B cell (primary cell): ENCODE results near the gene CAMK4. TPM values are rescaled to one million over a fixed set of nuclear protein-coding genes. Genes with fewer than 3 reads are reported as not detected.

Source experiments
- ATAC-seq: fragments of 200-7000 bp; cut with Tn5 transposase; one replicate; pipeline ENCODE4 v1.10.0; 2021; ENCODE audit warnings: low read depth, mild to moderate bottlenecking, moderate number of reproducible peaks, moderate library complexity
- CTCF ChIA-PET: fragments of 350-600 bp; sonication (Branson Sonifier 250); formaldehyde crosslinking; loops from one replicate; lab custom pipeline; 2021; ENCODE audit warnings: antibody characterized with exemption, inconsistent platforms; lab: Charles Lee
- POLR2A ChIA-PET: fragments of 350-600 bp; sonication (Branson Sonifier 250); formaldehyde crosslinking; loops from one replicate; lab custom pipeline; 2021; ENCODE audit warnings: antibody characterized with exemption; lab: Charles Lee
- DNase-seq: peaks from one replicate; pipeline ENCODE4 v3.0.0; 2013
- H2AFZ ChIP-seq: 2 replicates; pipeline ENCODE4 v1.6.1; 2012; ENCODE audit warnings: mild to moderate bottlenecking, low read depth, low read length; ENCODE audit not compliant: insufficient read depth, poor library complexity, severe bottlenecking
- H3K27ac ChIP-seq, 2 donors: 1 replicate in 1 of 2; 2 replicates in 1 of 2; pipeline ENCODE4 v1.5.1; 2012 to 2013; ENCODE audit warnings: low read length in 2 of 2, mild to moderate bottlenecking in 2 of 2, moderate library complexity in 1 of 2
- H3K27me3 ChIP-seq, 4 experiments: fragments of 200-600 bp in 1 of 4; sonication (generic) in 1 of 4; replicated peaks in 1 of 4; 1 replicate in 2 of 4; 2 replicates in 2 of 4; pipeline versions ENCODE4 v1.6.1 to v1.7.0; 2013 to 2016; ENCODE audit warnings: low read length in 3 of 4, mild to moderate bottlenecking in 2 of 4, mixed read lengths in 1 of 4, moderate library complexity in 1 of 4; ENCODE audit not compliant: insufficient read depth in 4 of 4, control insufficient read depth in 3 of 4; ENCODE audit errors: control extremely low read depth in 1 of 4
- H3K36me3 ChIP-seq, 2 experiments: replicated peaks in 1 of 2; 1 replicate in 1 of 2; 2 replicates in 1 of 2; pipeline versions ENCODE4 v1.6.1 to v1.7.1; 2013; ENCODE audit warnings: low read length in 1 of 2; ENCODE audit not compliant: insufficient read depth in 2 of 2, control insufficient read depth in 1 of 2; ENCODE audit errors: control extremely low read depth in 1 of 2, extremely low read depth in 1 of 2
- H3K4me1 ChIP-seq, 2 donors: fragments of 200-600 bp in 1 of 2; sonication (generic) in 1 of 2; 1 replicate in 1 of 2; 2 replicates in 1 of 2; pipeline versions ENCODE4 v1.5.1 to v1.6.1; 2013 to 2017; ENCODE audit warnings: low read length in 2 of 2; ENCODE audit not compliant: control insufficient read depth in 2 of 2, insufficient read depth in 2 of 2
- H3K4me2 ChIP-seq: replicated peaks from 2 replicates; pipeline ENCODE3; 2012; ENCODE audit warnings: mild to moderate bottlenecking, low read depth, low read length; ENCODE audit not compliant: poor library complexity, severe bottlenecking
- H3K4me3 ChIP-seq, 5 experiments: fragments of 200-600 bp in 1 of 5; sonication (generic) in 1 of 5; 1 replicate in 3 of 5; 2 replicates in 2 of 5; pipeline versions ENCODE4 v1.5.1 to v1.7.0; 2011 to 2016; ENCODE audit warnings: low read length in 4 of 5, mild to moderate bottlenecking in 4 of 5, low read depth in 2 of 5, control low read depth in 1 of 5, moderate library complexity in 1 of 5; ENCODE audit not compliant: insufficient read depth in 1 of 5; ENCODE audit errors: control extremely low read depth in 1 of 5, extremely low read depth in 1 of 5
- H3K79me2 ChIP-seq: fragments of 200-600 bp; sonication (generic); one replicate; pipeline ENCODE4 v1.6.0; 2016; ENCODE audit warnings: low read length; ENCODE audit not compliant: control insufficient read depth, insufficient read depth
- H3K9ac ChIP-seq: fragments of 200-600 bp; sonication (generic); 2 replicates; pipeline ENCODE4 v1.6.1; 2017; ENCODE audit warnings: mild to moderate bottlenecking, low read length, moderate library complexity
- H3K9me3 ChIP-seq, 3 donors: one replicate each; pipeline versions ENCODE4 v1.6.1 to v1.7.1; 2013; ENCODE audit warnings: low read length in 2 of 3; ENCODE audit not compliant: control insufficient read depth in 2 of 3, insufficient read depth in 1 of 3; ENCODE audit errors: control extremely low read depth in 1 of 3
- H4K20me1 ChIP-seq: 2 replicates; pipeline ENCODE4 v1.6.0; 2012; ENCODE audit warnings: mild to moderate bottlenecking, low read length; ENCODE audit not compliant: insufficient read depth, control insufficient read depth, poor library complexity, severe bottlenecking
- H3K27ac Mint-ChIP-seq: one replicate; pipeline ENCODE4 v1.8.0; 2021; ENCODE audit warnings: mixed read lengths
- H3K27me3 Mint-ChIP-seq: one replicate; pipeline ENCODE4 v1.8.0; 2021; ENCODE audit warnings: mixed read lengths
- H3K4me1 Mint-ChIP-seq: one replicate; pipeline ENCODE4 v1.8.0; 2021; ENCODE audit warnings: mixed read lengths
- H3K4me3 Mint-ChIP-seq: one replicate; pipeline ENCODE4 v1.8.0; 2021; ENCODE audit warnings: mixed read lengths
- H3K9me3 Mint-ChIP-seq: one replicate; pipeline ENCODE4 v1.8.0; 2022; ENCODE audit warnings: mixed read lengths; ENCODE audit not compliant: insufficient read depth
- CTCF ChIP-seq: fragments of 200-600 bp; IDR thresholded peaks from one replicate; pipeline ENCODE4 v1.8.0; 2022; ENCODE audit warnings: antibody characterized with exemption, mild to moderate bottlenecking
- EZH2 ChIP-seq: IDR thresholded peaks from 2 replicates; pipeline ENCODE4 v1.6.1; 2012; ENCODE audit warnings: borderline replicate concordance, low read depth, mild to moderate bottlenecking, moderate library complexity, low read length; ENCODE audit not compliant: insufficient read depth, poor library complexity, severe bottlenecking
- WGBS: methylation state at CpG from one replicate; pipeline ENCODE4 v1.1.5; 2013; ENCODE audit warnings: missing lambda C conversion rate; ENCODE audit not compliant: insufficient coverage; 5-methylcytosine and 5-hydroxymethylcytosine counted together
- intact Hi-C: fragments of 100-400 bp; cut with micrococcal nuclease; formaldehyde crosslinking; loops from one replicate; pipeline ENCODE4 v1.10.0; 2022
- polyA plus RNA-seq: library from polyadenylated mRNA; depleted of rRNA; stranded (reverse); fragments of >200 nt; gene quantifications from 2 replicates; pipeline ENCODE4 v1.2.3, GENCODE V29; 2012
- total RNA-seq, 2 donors: library from RNA; stranded (reverse); fragments of 120-200 nt in 1 of 2; gene quantifications; 1 replicate in 1 of 2; 2 replicates in 1 of 2; pipeline versions ENCODE4 v1.2.3 to v1.2.4, GENCODE V29; 2013 to 2022

CAMK4 gene
- total and polyA plus RNA-seq, 2 donors (not counting 1 experiment from before 2014, with no cell fraction given): 0.78 to 4.8 TPM

GRCh38 chr5:111398013-111398412, 173.8 kb downstream of the CAMK4 start:
- intact Hi-C loops: no loop called here
- Mint-ChIP-seq H3K27ac (no peak overlapping the region), H3K27me3 (no peaks in the 10 kb centered on the region), H3K4me3 (no peak overlapping the region), H3K9me3 (no peaks in the 10 kb centered on the region), H3K4me1 (no peaks in the 10 kb centered on the region)
- Histone ChIP-seq H3K4me1 (no peaks in the 10 kb centered on the region), H3K79me2 (no peaks in the 10 kb centered on the region), H3K9ac (no peak overlapping the region), H3K27ac (no peak overlapping the region), H2AFZ (no peak overlapping the region), H3K4me3 (no peak overlapping the region), H3K9me3 (no peaks in the 10 kb centered on the region), H3K36me3 (no peaks in the 10 kb centered on the region), H3K27me3 (no peaks in the 10 kb centered on the region), H3K4me2 (no peak overlapping the region), H4K20me1 (no peaks in the 10 kb centered on the region)
- ChIA-PET CTCF (no interaction called here), POLR2A (no interaction called here)
- 88% methylated on average over 1 of the region's 2 CpGs for WGBS
- TF ChIP-seq CTCF (no peak), EZH2 (no peak)
- ATAC-seq (no peak), DNase-seq (no peak)

DNA sequence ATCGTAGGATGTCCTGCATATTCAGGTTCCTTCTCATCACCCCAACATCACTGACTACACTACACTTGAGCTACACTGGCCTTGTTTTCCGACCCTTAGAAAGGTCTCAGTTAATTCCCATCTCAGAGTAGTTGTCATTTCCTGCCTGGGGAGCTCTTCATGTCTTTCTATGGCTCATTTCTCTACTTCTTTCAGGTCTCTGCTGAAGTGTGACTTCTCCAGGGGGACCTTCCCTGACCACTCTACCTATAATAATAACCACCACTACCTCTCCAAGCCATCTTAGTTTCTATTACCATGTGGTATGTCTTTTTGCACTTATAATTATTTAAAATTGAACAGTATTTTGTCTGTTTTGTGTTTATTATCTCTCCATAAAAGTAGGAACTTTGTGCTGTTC, 174.9 kb downstream of the CAMK4 start:
- no peak overlapping the region for H3K4me2 ChIP-seq
- Mint-ChIP-seq H3K4me1 (no peaks in the 10 kb centered on the region), H3K27ac (no peak overlapping the region), H3K27me3 (no peaks in the 10 kb centered on the region), H3K4me3 (no peak overlapping the region), H3K9me3 (no peaks in the 10 kb centered on the region)
- no peaks in the 10 kb centered on the region for H3K27me3 ChIP-seq
- ChIA-PET CTCF (no interaction called here), POLR2A (no interaction called here)
- ATAC-seq (no peak), DNase-seq (no peak)
- no peak overlapping the region for H3K27ac ChIP-seq
- no peak for TF ChIP-seq EZH2
- no peak for TF ChIP-seq CTCF
- H3K4me1 ChIP-seq: no peaks in the 10 kb centered on the region
- WGBS: 86% methylated on average over 2 of the region's 2 CpGs
- no peaks in the 10 kb centered on the region for H4K20me1 ChIP-seq
- no peak overlapping the region for H2AFZ ChIP-seq
- no peaks in the 10 kb centered on the region for H3K9me3 ChIP-seq
- H3K79me2 ChIP-seq: no peaks in the 10 kb centered on the region
- no peak overlapping the region for H3K9ac ChIP-seq
- no peak overlapping the region for H3K4me3 ChIP-seq
- intact Hi-C loops: no loop called here
- no peaks in the 10 kb centered on the region for H3K36me3 ChIP-seq
